OCI-LY7 (cell line): ENCODE results near the gene FGD4. TPM values are rescaled to one million over a fixed set of nuclear protein-coding genes. Genes with fewer than 3 reads are reported as not detected.

ENCODE experiments used
- BruUV-seq: library from RNA; stranded (reverse); fragments of 400-500 nt; replicated peaks from 2 replicates; lab custom pipeline; 2021; lab: Mats Ljungman, UMichigan
- CTCF ChIA-PET: fragments of 300-600 bp; sonication (Branson Sonifier 250); formaldehyde crosslinking; loops from one replicate; lab custom pipeline; 2022; ENCODE audit warnings: antibody characterized with exemption; ENCODE audit not compliant: unreplicated experiment; lab: Charles Lee
- POLR2A ChIA-PET: fragments of 300-600 bp; sonication (Branson Sonifier 250); formaldehyde crosslinking; loops from one replicate; lab custom pipeline; 2022; ENCODE audit warnings: antibody characterized with exemption; lab: Charles Lee
- DNase-seq: peaks from one replicate; pipeline ENCODE4 v3.0.0-alpha.2; 2015; ENCODE audit warnings: low spot score
- H2AFZ ChIP-seq: fragments of 200-600 bp; sonication (generic), shearing (Covaris generic); 2 replicates; pipeline ENCODE4 v1.6.1; 2014; ENCODE audit warnings: mild to moderate bottlenecking, antibody characterized with exemption, low read length, moderate library complexity
- H3K27ac ChIP-seq: fragments of 200-600 bp; sonication (generic); 2 replicates; pipeline ENCODE4 v1.5.1; 2014; ENCODE audit warnings: mixed run types, low read depth, mild to moderate bottlenecking, moderate library complexity, low read length, inconsistent platforms; ENCODE audit not compliant: poor library complexity, severe bottlenecking
- H3K36me3 ChIP-seq: fragments of 200-600 bp; sonication (generic); 2 replicates; pipeline ENCODE4 v1.6.1; 2014; ENCODE audit warnings: mild to moderate bottlenecking, antibody characterized with exemption, low read length, moderate library complexity, mixed read lengths; ENCODE audit not compliant: insufficient read depth
- H3K4me1 ChIP-seq: fragments of 200-600 bp; sonication (generic); 2 replicates; pipeline ENCODE4 v1.5.1; 2014; ENCODE audit warnings: mild to moderate bottlenecking, low read length; ENCODE audit not compliant: insufficient read depth, poor library complexity, severe bottlenecking
- H3K4me2 ChIP-seq: fragments of 200-600 bp; sonication (generic); 2 replicates; pipeline ENCODE4 v1.6.1; 2014; ENCODE audit warnings: mild to moderate bottlenecking, low read length
- H3K4me3 ChIP-seq: fragments of 200-600 bp; sonication (generic); 2 replicates; pipeline ENCODE4 v1.5.1; 2014; ENCODE audit warnings: mild to moderate bottlenecking, low read depth, low read length; ENCODE audit not compliant: poor library complexity, severe bottlenecking
- H3K79me2 ChIP-seq: fragments of 200-600 bp; sonication (generic); 2 replicates; pipeline ENCODE4 v1.6.1; 2016; ENCODE audit warnings: low read depth, mild to moderate bottlenecking, low read length, moderate library complexity, mixed read lengths; ENCODE audit not compliant: insufficient read depth
- H3K9me2 ChIP-seq: fragments of 200-600 bp; sonication (generic); 2 replicates; pipeline ENCODE4 v1.6.1; 2016; ENCODE audit warnings: mild to moderate bottlenecking, low read length, mixed read lengths; ENCODE audit not compliant: insufficient read depth
- H3K9me3 ChIP-seq: fragments of 200-600 bp; sonication (generic); 2 replicates; pipeline ENCODE4 v1.6.1; 2014; ENCODE audit warnings: mild to moderate bottlenecking, mixed run types, low read length, mixed read lengths
- H4K20me1 ChIP-seq: fragments of 200-600 bp; sonication (generic); 2 replicates; pipeline ENCODE4 v1.6.1; 2014; ENCODE audit warnings: mild to moderate bottlenecking, antibody characterized with exemption, low read length, moderate library complexity, mixed read lengths; ENCODE audit not compliant: insufficient read depth
- CTCF ChIP-seq: fragments of 200-600 bp; sonication (generic); conservative IDR thresholded peaks from 2 replicates; pipeline ENCODE4 v1.5.1; 2014; ENCODE audit warnings: mild to moderate bottlenecking, antibody characterized with exemption, low read length, moderate library complexity, mixed read lengths
- EZH2phosphoT487 ChIP-seq: fragments of 200-600 bp; sonication (generic); IDR thresholded peaks from 2 replicates; pipeline ENCODE4 v1.6.1; 2018; ENCODE audit warnings: low read depth, borderline replicate concordance, mild to moderate bottlenecking, mixed run types, antibody characterized with exemption, low read length, moderate library complexity, mixed read lengths
- intact Hi-C: fragments of 100-400 bp; cut with micrococcal nuclease; formaldehyde crosslinking; loops from one replicate; pipeline ENCODE4 v1.10.0; 2022; ENCODE audit not compliant: unreplicated experiment
- total RNA-seq, 2 experiments: library from RNA; depleted of rRNA in 1 of 2; stranded (reverse); fragments of >200 nt in 1 of 2; shearing (Covaris generic) in 1 of 2; gene quantifications; 2 replicates each; pipeline ENCODE4 v1.2.3, GENCODE V29; 2014 to 2022

The FGD4 gene
- total RNA-seq, 2 experiments from 2014 or later, result 14.9 to 19.3 TPM

DNA sequence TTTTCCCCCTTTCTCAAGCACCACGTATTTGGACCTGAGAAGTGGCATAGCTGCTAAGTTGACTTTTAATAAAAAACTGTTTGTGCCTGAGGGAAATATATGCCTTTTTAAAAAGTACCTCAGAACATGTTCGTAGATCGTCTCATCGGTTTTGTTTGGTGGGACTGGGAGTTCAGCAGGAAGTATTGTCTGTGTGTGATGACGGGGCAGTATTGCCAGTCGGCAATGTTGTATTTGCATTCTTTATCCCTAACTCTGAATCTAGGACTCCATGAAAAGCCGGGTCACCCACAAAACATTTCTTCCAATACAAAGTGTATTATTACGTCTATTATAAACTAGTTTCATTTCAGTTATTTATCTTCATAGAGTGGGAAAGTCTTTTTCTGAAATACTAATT lies 19.7 kb upstream of the FGD4 start:
- H3K27ac ChIP-seq, result no peak overlapping the region
- BruUV-seq, result no TSS peak
- intact Hi-C loops, result no loop called here
- TF ChIP-seq EZH2phosphoT487, result no peak
- no peaks in the 10 kb centered on the region for H3K36me3 ChIP-seq
- H3K4me1 ChIP-seq, result no peaks in the 10 kb centered on the region
- POLR2A ChIA-PET, result no interaction called here
- no peaks in the 10 kb centered on the region for H3K79me2 ChIP-seq
- H2AFZ ChIP-seq, result no peak overlapping the region
- H3K9me3 ChIP-seq, result no peaks in the 10 kb centered on the region
- H4K20me1 ChIP-seq, result no peaks in the 10 kb centered on the region
- DNase-seq, result no peak
- no peak overlapping the region for H3K4me3 ChIP-seq
- CTCF ChIA-PET, result no interaction called here
- H3K9me2 ChIP-seq, result no peaks in the 10 kb centered on the region
- no peak overlapping the region for H3K4me2 ChIP-seq

DNA sequence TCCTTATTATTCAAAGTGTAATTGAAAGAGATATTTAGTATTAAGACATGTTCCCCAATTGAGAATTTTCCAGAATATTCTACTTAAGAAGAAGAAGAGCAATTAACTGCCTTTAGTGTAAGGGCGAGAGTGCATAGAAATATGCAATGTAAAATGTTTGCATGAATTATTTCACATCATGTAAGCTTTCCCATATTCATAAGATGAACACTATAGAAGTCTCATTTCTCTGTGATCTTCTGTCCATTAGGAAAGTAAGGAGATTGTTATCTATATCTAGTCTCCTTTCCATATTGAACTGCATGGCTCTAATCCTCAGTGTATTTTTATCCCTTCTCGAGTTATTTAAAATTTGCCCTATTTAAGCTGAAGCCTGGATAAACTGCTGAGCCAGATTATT lies 17.1 kb upstream of the FGD4 start:
- intact Hi-C loops, result no loop called here
- Histone ChIP-seq H3K4me3 (no peak overlapping the region), H3K36me3 (no peaks in the 10 kb centered on the region), H3K9me3 (no peaks in the 10 kb centered on the region), H2AFZ (no peak overlapping the region), H3K9me2 (no peaks in the 10 kb centered on the region), H3K79me2 (no peaks in the 10 kb centered on the region), H3K27ac (no peak overlapping the region), H4K20me1 (no peaks in the 10 kb centered on the region), H3K4me1 (no peaks in the 10 kb centered on the region), H3K4me2 (no peak overlapping the region)
- TF ChIP-seq CTCF, result no peak
- TF ChIP-seq EZH2phosphoT487, result no peak
- no TSS peak for BruUV-seq
- POLR2A ChIA-PET, result interaction anchor here (0.6 to 0.7 kb wide), 2 partner anchors 122 to 372 kb away, joined by 3 read pairs; no protein-coding TSS in a partner anchor
- DNase-seq, result no peak
- CTCF ChIA-PET, result no interaction called here

DNA sequence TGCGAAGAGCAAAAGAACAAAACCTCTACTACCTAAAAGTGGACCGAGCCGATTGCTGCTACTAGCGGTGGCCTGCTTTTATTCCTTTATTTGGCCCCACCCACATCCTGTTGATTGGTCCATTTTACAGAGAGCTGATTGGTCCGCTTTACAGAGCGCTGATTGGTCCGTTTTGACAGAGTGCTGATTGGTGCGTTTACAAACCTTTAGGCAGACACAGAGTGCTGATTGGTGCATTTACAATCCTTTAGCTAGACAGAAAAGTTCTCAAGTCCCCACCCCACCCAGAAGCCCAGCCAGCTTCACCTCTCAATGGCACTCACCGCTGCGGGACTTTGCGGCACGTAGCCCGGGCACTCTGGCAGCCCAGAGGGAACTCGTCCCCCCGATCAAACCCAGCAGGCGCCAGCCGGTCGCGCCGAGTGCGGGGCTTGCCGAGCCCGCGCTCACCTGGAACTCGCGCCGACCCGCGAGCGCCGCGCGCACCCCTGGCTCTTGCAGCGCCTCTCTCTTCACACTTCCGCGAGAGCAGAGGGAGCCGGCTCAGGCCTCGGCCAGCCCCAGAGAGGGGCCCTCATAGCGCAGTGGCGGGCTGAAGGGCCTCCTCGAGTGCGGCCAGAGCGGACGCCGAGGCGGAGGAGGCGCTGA lies 8.7 kb upstream of the FGD4 start:
- H3K4me3 ChIP-seq, result no peak overlapping the region
- peaks cover 5% of the 10 kb centered on the region for H3K4me1 ChIP-seq
- H3K27ac ChIP-seq, result no peak overlapping the region
- no peaks in the 10 kb centered on the region for H4K20me1 ChIP-seq
- H3K9me3 ChIP-seq, result peaks cover 7% of the 10 kb centered on the region; the same call in 1 of the 2 replicates
- POLR2A ChIA-PET, result interaction anchor here (0.6 to 1.6 kb wide), 3 partner anchors 9 to 175 kb away, joined by 3 to 5 read pairs (median 5); no protein-coding TSS in a partner anchor
- no peaks in the 10 kb centered on the region for H3K79me2 ChIP-seq
- no TSS peak for BruUV-seq
- H3K4me2 ChIP-seq, result no peak overlapping the region
- H3K9me2 ChIP-seq, result no peaks in the 10 kb centered on the region
- H3K36me3 ChIP-seq, result no peaks in the 10 kb centered on the region
- intact Hi-C loops, result loop anchor here (10.0 kb wide), 1 partner anchor 736 kb away; the partner anchor contains the start of gene ETFBKMT
- CTCF ChIA-PET, result no interaction called here
- TF ChIP-seq CTCF (no peak), EZH2phosphoT487 (no peak)
- no peak for DNase-seq
- no peak overlapping the region for H2AFZ ChIP-seq
